SK-N-MC (cell line): ENCODE data around the gene PADI4.

Experiments
- DNase-seq: peaks from one replicate; pipeline ENCODE4 v3.0.0-alpha.2; 2011; ENCODE audit warnings: low read depth, low spot score
- H3K27ac ChIP-seq: fragments of 200-600 bp; sonication (generic); 2 replicates; pipeline ENCODE4 v1.5.1; 2016; ENCODE audit warnings: mixed run types
- H3K36me3 ChIP-seq: fragments of 200-600 bp; sonication (generic); 2 replicates; pipeline ENCODE4 v1.6.1; 2017; ENCODE audit warnings: antibody characterized with exemption, low read length, mixed read lengths; ENCODE audit not compliant: insufficient read depth
- H3K4me3 ChIP-seq: fragments of 200-600 bp; sonication (generic); 2 replicates; pipeline ENCODE4 v1.5.1; 2016
- H3K9ac ChIP-seq: fragments of 200-600 bp; sonication (generic); 2 replicates; pipeline ENCODE4 v1.8.0; 2017; ENCODE audit warnings: mixed run types, mixed read lengths; ENCODE audit not compliant: insufficient read length
- H3K9me3 ChIP-seq: fragments of 200-600 bp; sonication (generic); 2 replicates; pipeline ENCODE4 v1.6.1; 2017; ENCODE audit warnings: low read depth, mild to moderate bottlenecking, antibody characterized with exemption, low read length, moderate library complexity, mixed read lengths
- EZH2 ChIP-seq: fragments of 200-600 bp; sonication (generic); IDR thresholded peaks from one replicate; pipeline ENCODE4 v1.6.1; 2017; ENCODE audit warnings: antibody characterized with exemption
- FOXP2 ChIP-seq: optimal IDR thresholded peaks from 2 replicates; pipeline ENCODE3; 2011; ENCODE audit warnings: mild to moderate bottlenecking, moderate library complexity; ENCODE audit not compliant: insufficient read depth; ENCODE audit errors: extremely low read length, control extremely low read depth
- POLR2AphosphoS5 ChIP-seq: IDR thresholded peaks from 2 replicates; pipeline ENCODE4 v1.6.1; 2012; ENCODE audit warnings: mild to moderate bottlenecking, low read depth, low read length, borderline replicate concordance

Gene PADI4

DNA sequence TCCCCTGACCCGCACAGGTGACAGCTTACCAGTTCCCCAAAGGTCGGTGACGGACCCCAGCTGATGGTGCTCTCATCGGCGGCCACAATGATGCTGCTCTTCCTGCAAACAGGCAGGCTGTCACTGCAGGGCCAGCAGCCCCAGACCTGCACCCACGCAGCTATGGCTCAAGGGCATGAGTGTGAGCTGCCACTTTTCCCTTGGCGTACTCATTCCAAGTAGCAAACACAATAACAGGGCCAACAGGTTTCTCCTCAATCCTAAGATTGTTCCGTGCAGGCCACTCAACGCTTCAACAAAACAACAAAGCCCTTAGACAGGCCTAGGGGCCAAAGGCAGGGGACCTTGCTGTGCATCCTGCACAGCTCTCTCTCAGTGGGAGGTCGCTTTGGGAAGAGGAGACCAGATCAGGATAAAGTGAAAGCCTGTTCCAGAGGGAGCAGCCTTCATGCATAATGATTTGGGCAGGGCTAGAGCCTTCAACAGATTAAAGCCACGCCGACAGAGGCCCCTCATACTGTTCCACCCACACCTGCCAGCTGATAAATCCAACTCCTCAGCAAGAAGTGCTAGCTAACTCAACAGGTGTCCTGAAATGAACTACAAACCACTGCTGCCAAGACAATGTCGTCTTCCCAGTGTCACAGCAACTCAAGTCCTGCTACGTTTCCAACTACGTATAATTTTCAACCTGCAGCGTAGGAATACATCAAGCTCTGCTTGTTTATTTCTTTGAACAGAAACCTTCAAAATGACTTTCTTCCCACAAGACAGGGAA, 104.3 kb downstream of the PADI4 start:
- no peak overlapping the region for H3K9ac ChIP-seq
- no peak for TF ChIP-seq FOXP2
- TF ChIP-seq EZH2 = no peak
- no peak for TF ChIP-seq POLR2AphosphoS5
- peaks cover 95% of the 10 kb centered on the region for H3K36me3 ChIP-seq
- H3K9me3 ChIP-seq = no peaks in the 10 kb centered on the region
- no peak overlapping the region for H3K4me3 ChIP-seq
- DNase-seq = no peak
- no peak overlapping the region for H3K27ac ChIP-seq
